ENCODE data around the gene CA10. TPM values are rescaled to one million over a fixed set of nuclear protein-coding genes. Genes with fewer than 3 reads are reported as not detected.

The CA10 gene
- polyA plus RNA-seq, 1 donor from 2014 or later, result 6.2 TPM

DNA sequence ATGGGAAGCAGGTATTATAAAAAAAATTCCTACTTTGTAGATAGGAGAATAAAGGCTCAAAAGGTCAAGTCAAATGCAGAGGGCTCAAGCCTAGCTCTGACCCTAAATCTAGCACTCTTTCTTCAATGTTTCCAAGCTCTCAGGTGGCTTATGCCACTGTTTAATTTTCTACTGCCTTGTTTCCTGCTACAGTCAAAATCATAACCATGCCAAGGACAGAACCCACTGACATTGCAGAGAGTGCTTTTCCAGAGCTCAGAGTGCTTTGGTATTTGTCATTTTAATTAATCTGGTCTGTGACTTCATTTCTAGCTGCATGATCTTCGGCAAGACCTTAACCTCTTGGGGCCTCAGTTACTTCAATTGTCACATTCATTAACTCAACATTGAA is 344.7 kb downstream of the CA10 start:
- TF ChIP-seq, protein P1, sequence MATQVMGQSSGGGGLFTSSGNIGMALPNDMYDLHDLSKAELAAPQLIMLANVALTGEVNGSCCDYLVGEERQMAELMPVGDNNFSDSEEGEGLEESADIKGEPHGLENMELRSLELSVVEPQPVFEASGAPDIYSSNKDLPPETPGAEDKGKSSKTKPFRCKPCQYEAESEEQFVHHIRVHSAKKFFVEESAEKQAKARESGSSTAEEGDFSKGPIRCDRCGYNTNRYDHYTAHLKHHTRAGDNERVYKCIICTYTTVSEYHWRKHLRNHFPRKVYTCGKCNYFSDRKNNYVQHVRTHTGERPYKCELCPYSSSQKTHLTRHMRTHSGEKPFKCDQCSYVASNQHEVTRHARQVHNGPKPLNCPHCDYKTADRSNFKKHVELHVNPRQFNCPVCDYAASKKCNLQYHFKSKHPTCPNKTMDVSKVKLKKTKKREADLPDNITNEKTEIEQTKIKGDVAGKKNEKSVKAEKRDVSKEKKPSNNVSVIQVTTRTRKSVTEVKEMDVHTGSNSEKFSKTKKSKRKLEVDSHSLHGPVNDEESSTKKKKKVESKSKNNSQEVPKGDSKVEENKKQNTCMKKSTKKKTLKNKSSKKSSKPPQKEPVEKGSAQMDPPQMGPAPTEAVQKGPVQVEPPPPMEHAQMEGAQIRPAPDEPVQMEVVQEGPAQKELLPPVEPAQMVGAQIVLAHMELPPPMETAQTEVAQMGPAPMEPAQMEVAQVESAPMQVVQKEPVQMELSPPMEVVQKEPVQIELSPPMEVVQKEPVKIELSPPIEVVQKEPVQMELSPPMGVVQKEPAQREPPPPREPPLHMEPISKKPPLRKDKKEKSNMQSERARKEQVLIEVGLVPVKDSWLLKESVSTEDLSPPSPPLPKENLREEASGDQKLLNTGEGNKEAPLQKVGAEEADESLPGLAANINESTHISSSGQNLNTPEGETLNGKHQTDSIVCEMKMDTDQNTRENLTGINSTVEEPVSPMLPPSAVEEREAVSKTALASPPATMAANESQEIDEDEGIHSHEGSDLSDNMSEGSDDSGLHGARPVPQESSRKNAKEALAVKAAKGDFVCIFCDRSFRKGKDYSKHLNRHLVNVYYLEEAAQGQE (IDR thresholded peaks at IDR 0.05; ENCODE audit: borderline replicate concordance), result no peak
- TF ChIP-seq SMC3 (conservative IDR thresholded peaks at IDR 0.05; ENCODE audit: poor library complexity) (no peak), MXI1 (conservative IDR thresholded peaks at IDR 0.05; ENCODE audit: poor library complexity, severe bottlenecking) (no peak), EZH2 (IDR thresholded peaks at IDR 0.05; ENCODE audit: borderline replicate concordance, insufficient read depth, low read length, poor library complexity, severe bottlenecking) (no peak), RAD21 (conservative IDR thresholded peaks at IDR 0.05) (no peak), EP300 (conservative IDR thresholded peaks at IDR 0.05; ENCODE audit: poor library complexity, severe bottlenecking) (no peak), TAF1 (IDR thresholded peaks at IDR 0.05; ENCODE audit: low read depth) (no peak), POLR2AphosphoS5 (IDR thresholded peaks at IDR 0.05) (no peak)
- TF ChIP-seq, protein P2, sequence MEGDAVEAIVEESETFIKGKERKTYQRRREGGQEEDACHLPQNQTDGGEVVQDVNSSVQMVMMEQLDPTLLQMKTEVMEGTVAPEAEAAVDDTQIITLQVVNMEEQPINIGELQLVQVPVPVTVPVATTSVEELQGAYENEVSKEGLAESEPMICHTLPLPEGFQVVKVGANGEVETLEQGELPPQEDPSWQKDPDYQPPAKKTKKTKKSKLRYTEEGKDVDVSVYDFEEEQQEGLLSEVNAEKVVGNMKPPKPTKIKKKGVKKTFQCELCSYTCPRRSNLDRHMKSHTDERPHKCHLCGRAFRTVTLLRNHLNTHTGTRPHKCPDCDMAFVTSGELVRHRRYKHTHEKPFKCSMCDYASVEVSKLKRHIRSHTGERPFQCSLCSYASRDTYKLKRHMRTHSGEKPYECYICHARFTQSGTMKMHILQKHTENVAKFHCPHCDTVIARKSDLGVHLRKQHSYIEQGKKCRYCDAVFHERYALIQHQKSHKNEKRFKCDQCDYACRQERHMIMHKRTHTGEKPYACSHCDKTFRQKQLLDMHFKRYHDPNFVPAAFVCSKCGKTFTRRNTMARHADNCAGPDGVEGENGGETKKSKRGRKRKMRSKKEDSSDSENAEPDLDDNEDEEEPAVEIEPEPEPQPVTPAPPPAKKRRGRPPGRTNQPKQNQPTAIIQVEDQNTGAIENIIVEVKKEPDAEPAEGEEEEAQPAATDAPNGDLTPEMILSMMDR (IDR thresholded peaks at IDR 0.05; ENCODE audit: poor library complexity, severe bottlenecking), result no peak
- no peak overlapping the region for H3K27ac ChIP-seq (ENCODE audit: low read length)
- H3K4me3 ChIP-seq (ENCODE audit: low read length), result no peak overlapping the region
- no peaks in the 10 kb centered on the region for H3K79me2 ChIP-seq (replicated peaks; ENCODE audit: insufficient read depth, low read length)
- H3K9me3 ChIP-seq (ENCODE audit: low read length), result no peaks in the 10 kb centered on the region
- no peaks in the 10 kb centered on the region for H4K20me1 ChIP-seq (ENCODE audit: insufficient read depth)
- H3K4me2 ChIP-seq (ENCODE audit: low read length), result no peak overlapping the region
- no peaks in the 10 kb centered on the region for H3K27me3 ChIP-seq (ENCODE audit: insufficient read depth, low read depth, low read length)
- H3K36me3 ChIP-seq (ENCODE audit: insufficient read depth, low read length), result no peaks in the 10 kb centered on the region
- H3K9me2 ChIP-seq (ENCODE audit: insufficient read depth, low read length), result no peaks in the 10 kb centered on the region
- no peak overlapping the region for H3K9ac ChIP-seq (ENCODE audit: low read length)
- no peaks in the 10 kb centered on the region for H3F3A ChIP-seq (ENCODE audit: insufficient read depth, low read length, poor library complexity, severe bottlenecking)
- no peak overlapping the region for H2AFZ ChIP-seq (ENCODE audit: low read depth, low read length)

DNA sequence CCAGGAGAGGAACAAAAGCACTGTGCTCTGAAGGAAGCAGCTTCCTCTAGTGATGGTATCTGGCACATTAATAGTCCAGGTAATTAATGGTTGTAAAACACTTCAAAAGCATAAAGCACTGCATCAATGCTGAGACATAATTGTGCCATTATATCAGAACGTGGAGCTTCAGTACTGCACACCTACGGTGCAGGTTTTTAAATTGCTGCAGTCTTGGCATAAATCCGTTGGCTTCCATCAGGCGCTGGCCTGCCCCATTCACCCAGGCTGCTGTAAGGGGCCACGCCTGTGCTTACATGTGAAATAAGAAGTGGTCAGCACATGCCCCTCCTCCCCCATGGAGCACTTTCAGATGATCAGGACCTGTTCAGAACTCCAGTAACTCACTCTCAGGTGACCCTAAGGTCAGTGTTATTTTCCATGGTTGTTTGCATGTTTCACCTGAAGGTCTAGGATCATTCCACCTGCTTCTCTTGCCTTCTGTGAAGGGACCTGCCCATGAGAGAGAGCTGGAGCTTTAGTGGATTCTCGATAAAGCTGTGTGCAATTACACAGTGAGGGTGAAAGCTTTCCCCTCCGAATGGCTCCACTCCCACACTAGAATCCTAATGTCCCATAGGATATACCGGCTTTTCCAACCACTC is 345.3 kb downstream of the CA10 start:
- Histone ChIP-seq H2AFZ (ENCODE audit: low read depth, low read length) (no peak overlapping the region), H3K36me3 (ENCODE audit: insufficient read depth, low read length) (no peaks in the 10 kb centered on the region), H3K27ac (ENCODE audit: low read length) (no peak overlapping the region), H3K9me2 (ENCODE audit: insufficient read depth, low read length) (no peaks in the 10 kb centered on the region), H3K79me2 (replicated peaks; ENCODE audit: insufficient read depth, low read length) (no peaks in the 10 kb centered on the region), H4K20me1 (ENCODE audit: insufficient read depth) (no peaks in the 10 kb centered on the region), H3K27me3 (ENCODE audit: insufficient read depth, low read depth, low read length) (no peaks in the 10 kb centered on the region), H3K4me3 (ENCODE audit: low read length) (no peak overlapping the region), H3K9ac (ENCODE audit: low read length) (no peak overlapping the region), H3F3A (ENCODE audit: insufficient read depth, low read length, poor library complexity, severe bottlenecking) (no peaks in the 10 kb centered on the region), H3K4me2 (ENCODE audit: low read length) (no peak overlapping the region), H3K9me3 (ENCODE audit: low read length) (no peaks in the 10 kb centered on the region)
- TF ChIP-seq POLR2AphosphoS5 (IDR thresholded peaks at IDR 0.05) (peak; percentile 47), MXI1 (conservative IDR thresholded peaks at IDR 0.05; ENCODE audit: poor library complexity, severe bottlenecking) (no peak)
